Esophagus squamous epithelium (tissue), 5 donors: Measurements from ENCODE around the gene ZFP57. TPM values are rescaled to one million over a fixed set of nuclear protein-coding genes. Genes with fewer than 3 reads are reported as not detected.
"Not testable (repeated sequence)": the region's sequence is repeated elsewhere in the genome, so short reads cannot be mapped to it uniquely, and the experiment has no call there.

Source experiments
- DNase-seq: peaks from one replicate; lab custom pipeline; 2025; lab: John Stamatoyannopoulos, UW
- H3K27ac ChIP-seq, 4 donors: fragments of 200-600 bp; sonication (generic); one replicate each; pipeline ENCODE4 v1.5.1; 2016 to 2019; ENCODE audit warnings: mild to moderate bottlenecking in 1 of 4
- H3K27me3 ChIP-seq, 4 donors: fragments of 200-600 bp; sonication (generic); 1 replicate in 3 of 4; 2 replicates in 1 of 4; pipeline versions ENCODE4 v1.5.1 to v1.6.0; 2017 to 2021; ENCODE audit warnings: antibody characterized with exemption in 1 of 4
- H3K36me3 ChIP-seq, 3 donors: fragments of 200-600 bp; sonication (generic); one replicate each; pipeline ENCODE4 v1.5.1; 2016 to 2019
- H3K4me1 ChIP-seq, 3 donors: fragments of 200-600 bp; sonication (generic); one replicate each; pipeline ENCODE4 v1.5.1; 2017 to 2019
- H3K4me3 ChIP-seq, 4 donors: fragments of 200-600 bp; sonication (generic); 1 replicate in 3 of 4; 2 replicates in 1 of 4; pipeline ENCODE4 v1.5.1; 2016 to 2019; ENCODE audit warnings: mild to moderate bottlenecking in 2 of 4, moderate library complexity in 1 of 4
- H3K9me3 ChIP-seq, 3 donors: fragments of 200-600 bp; sonication (generic); one replicate each; pipeline ENCODE4 v1.5.1; 2016 to 2019
- CTCF ChIP-seq, 6 experiments: fragments of 450-650 bp in 4 of 6; fragments of 200-600 bp in 2 of 6; sonication (generic) in 2 of 6; IDR thresholded peaks; one replicate each; pipeline ENCODE4 v1.5.1; 2016 to 2019; ENCODE audit warnings: antibody characterized with exemption in 6 of 6, mild to moderate bottlenecking in 4 of 6, moderate library complexity in 4 of 6
- POLR2A ChIP-seq, 4 donors: fragments of 450-650 bp; IDR thresholded peaks; one replicate each; pipeline ENCODE4 v1.6.1; 2017; ENCODE audit warnings: antibody characterized with exemption in 4 of 4, mild to moderate bottlenecking in 4 of 4, moderate library complexity in 3 of 4
- WGBS, 2 donors: methylation state at CpG; one replicate each; pipeline ENCODE4 v1.1.5; 2018; 5-methylcytosine and 5-hydroxymethylcytosine counted together
- intact Hi-C: fragments of 100-400 bp; cut with DNase I; formaldehyde crosslinking; loops from one replicate; pipeline ENCODE4 v1.15.0; 2022
- total RNA-seq, 4 donors: library from RNA; depleted of rRNA; stranded (reverse); fragments of >200 nt; gene quantifications; one replicate each; pipeline ENCODE4 v1.1.0, GENCODE V29; 2016
- donor health status: DM: yes; HTN: yes; CAD: no.

ZFP57 gene
- total RNA-seq, 4 donors from 2014 or later: 2.4 TPM; not detected in 3

- H3K36me3 ChIP-seq: no peaks in the 10 kb centered on the region
- H3K9me3 ChIP-seq: no peaks in the 10 kb centered on the region
- DNase-seq: no peak
- peaks cover 0 to 48% (median 0%) of the 10 kb centered on the region in 4 donors for H3K27me3 ChIP-seq
- peaks cover 0 to 4% (median 0%) of the 10 kb centered on the region in 3 donors for H3K4me1 ChIP-seq
- no peak for TF ChIP-seq CTCF (IDR thresholded peaks at IDR 0.05)
- TF ChIP-seq POLR2A (IDR thresholded peaks at IDR 0.05): no peak
- 79 to 80% methylated on average over 6 to 8 of the region's 8 CpGs for WGBS, 2 donors
- intact Hi-C loops: no loop called here
- no peak overlapping the region for H3K27ac ChIP-seq
- no peak overlapping the region for H3K4me3 ChIP-seq
These were observed 14.8 kb downstream of the ZFP57 start for GRCh38 chr6:29665942-29666825.

- 60 to 67% methylated on average over 5 of the region's 5 CpGs for WGBS, 2 donors
- no peak overlapping the region for H3K4me3 ChIP-seq
- TF ChIP-seq CTCF (IDR thresholded peaks at IDR 0.05) (no peak), POLR2A (IDR thresholded peaks at IDR 0.05) (no peak)
- peaks cover 0 to 40% (median 0%) of the 10 kb centered on the region in 4 donors for H3K27me3 ChIP-seq
- H3K4me1 ChIP-seq: peaks cover 0 to 4% (median 0%) of the 10 kb centered on the region in 3 donors
- no peak for DNase-seq
- H3K27ac ChIP-seq: no peak overlapping the region
- H3K9me3 ChIP-seq: no peaks in the 10 kb centered on the region
- H3K36me3 ChIP-seq: no peaks in the 10 kb centered on the region
- intact Hi-C loops: no loop called here
These were observed 17.5 kb downstream of the ZFP57 start for GRCh38 chr6:29663300-29664042.

- whole genome bisulfite sequencing, 2 donors: 19 to 24% methylated on average over 8 to 12 of the region's 14 CpGs
- DNase-seq, H3K4me1 ChIP-seq, H3K36me3 ChIP-seq, H3K9me3 ChIP-seq, H3K4me3 ChIP-seq, H3K27ac ChIP-seq, intact Hi-C loops: not testable (repeated sequence)
- H3K27me3 ChIP-seq: peaks cover 0 to 34% (median 0%) of the 10 kb centered on the region in 4 donors
These were observed 19.3 kb downstream of the ZFP57 start for GRCh38 chr6:29661502-29662141.

- 60 to 62% methylated on average over 3 of the region's 3 CpGs for WGBS, 2 donors
- no peak for TF ChIP-seq POLR2A (IDR thresholded peaks at IDR 0.05)
- no peak for TF ChIP-seq CTCF (IDR thresholded peaks at IDR 0.05)
- DNase-seq: no peak
- Histone ChIP-seq H3K27me3 (peaks cover 0 to 33% (median 0%) of the 10 kb centered on the region in 4 donors), H3K4me1 (peaks cover 0 to 8% (median 0%) of the 10 kb centered on the region in 3 donors), H3K27ac (no peak overlapping the region), H3K36me3 (no peaks in the 10 kb centered on the region), H3K4me3 (no peak overlapping the region), H3K9me3 (no peaks in the 10 kb centered on the region)
- intact Hi-C loops: no loop called here
These were observed 19.9 kb downstream of the ZFP57 start for GRCh38 chr6:29661071-29661470.

- WGBS, 2 donors: 93% methylated on average over 3 to 4 of the region's 4 CpGs
- no peak for DNase-seq
- H3K27ac ChIP-seq: no peak within 1 kb of the TSS
- intact Hi-C loops: no loop called here
- H3K9me3 ChIP-seq: no peaks in the 10 kb centered on the region
- peaks cover 0 to 19% (median 0%) of the 10 kb centered on the region in 3 donors for H3K4me1 ChIP-seq
- H3K27me3 ChIP-seq: peaks cover 0 to 10% (median 0%) of the 10 kb centered on the region in 4 donors
- H3K36me3 ChIP-seq: no peaks in the 10 kb centered on the region
- H3K4me3 ChIP-seq: no peak within 1 kb of the TSS
- TF ChIP-seq POLR2A (IDR thresholded peaks at IDR 0.05) (no peak), CTCF (IDR thresholded peaks at IDR 0.05) (no peak)
These were observed 24.2 kb downstream of the ZFP57 start, which contains the start of gene MOG for GRCh38 chr6:29656798-29657197. Gene MOG, plus strand, starts transcription at chr6:29657092. Its CDS starts 118 bp downstream, at chr6:29657210.
